Right ventricle myocardium superior (tissue), 1 donor: ENCODE results near the gene ALG12. TPM values are rescaled to one million over a fixed set of nuclear protein-coding genes. Genes with fewer than 3 reads are reported as not detected.
"Not testable (repeated sequence)": the region's sequence is repeated elsewhere in the genome, so short reads cannot be mapped to it uniquely, and the experiment has no call there.

Experiments used
- ATAC-seq: fragments of 200-7000 bp; cut with Tn5 transposase; one replicate; pipeline ENCODE4 v1.9.1; 2020; ENCODE audit warnings: mild to moderate bottlenecking; ENCODE audit not compliant: poor library complexity
- DNase-seq: peaks from one replicate; pipeline ENCODE4 v3.0.0-alpha.2; 2020
- intact Hi-C: fragments of 100-400 bp; cut with DNase I; formaldehyde crosslinking; loops from one replicate; pipeline ENCODE4 v1.11.2; 2022
- total RNA-seq: library from RNA; stranded (reverse); fragmentation: NEBNext Ultra II Directional; extraction: Animal tissue kit (Norgen Biotek cat#: 25700); gene quantifications from one replicate; pipeline ENCODE4 v1.2.1, GENCODE V29; 2021
- donor health status: DM: no; HTN: yes; CAD: no; lungs with severe emphysema.

ALG12 gene
- total RNA-seq, 1 donor from 2014 or later = 13.8 TPM

DNA sequence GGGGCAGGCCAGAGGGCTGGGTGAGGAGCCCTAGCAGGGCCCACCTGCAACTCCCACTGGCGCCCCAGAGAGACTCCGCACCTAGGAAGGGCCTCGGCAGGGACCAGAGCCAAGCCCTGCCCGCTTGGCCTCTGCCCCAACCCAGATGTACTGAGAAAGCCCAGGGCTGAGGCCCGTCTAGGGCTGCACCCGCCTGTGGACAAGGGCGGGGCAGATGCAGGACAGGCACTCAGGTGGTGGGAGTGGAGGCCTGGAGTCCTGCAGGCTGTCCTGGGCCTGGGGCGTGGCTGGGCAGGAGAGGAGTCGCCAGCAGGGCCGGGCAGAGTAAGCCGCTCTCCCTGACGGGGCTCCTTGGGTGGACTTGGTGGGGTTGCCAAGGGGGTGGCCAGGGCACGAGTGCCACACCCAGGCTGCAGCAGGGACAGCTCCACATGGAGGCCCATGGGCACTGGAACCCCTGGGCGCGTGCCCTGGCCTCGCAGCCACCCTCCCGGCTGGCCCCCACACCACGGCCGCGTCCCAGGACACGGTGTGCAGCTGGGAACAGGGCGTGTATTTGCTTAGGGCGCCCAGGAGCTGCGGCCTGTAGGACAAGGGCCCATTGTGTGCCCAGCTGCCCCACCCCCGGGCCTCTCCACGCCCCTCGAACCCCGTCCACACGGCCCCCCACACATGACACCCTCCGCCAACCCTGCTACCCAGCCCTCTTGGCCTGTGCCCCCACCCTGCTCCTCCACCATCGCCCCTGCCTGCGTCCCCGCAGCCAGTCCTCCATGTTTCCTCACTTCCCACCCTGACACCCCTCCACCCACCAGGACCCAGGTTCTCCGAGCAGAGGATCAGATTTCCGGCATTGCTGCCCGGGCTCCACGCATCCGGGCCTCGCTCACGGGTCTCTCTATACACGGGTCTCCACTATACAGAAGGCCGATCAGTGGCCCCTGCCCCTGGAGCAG, 31.0 kb upstream of the ALG12 start:
- peak; percentile 59 for ATAC-seq
- intact Hi-C loops = no loop called here
- DNase-seq = no peak

DNA sequence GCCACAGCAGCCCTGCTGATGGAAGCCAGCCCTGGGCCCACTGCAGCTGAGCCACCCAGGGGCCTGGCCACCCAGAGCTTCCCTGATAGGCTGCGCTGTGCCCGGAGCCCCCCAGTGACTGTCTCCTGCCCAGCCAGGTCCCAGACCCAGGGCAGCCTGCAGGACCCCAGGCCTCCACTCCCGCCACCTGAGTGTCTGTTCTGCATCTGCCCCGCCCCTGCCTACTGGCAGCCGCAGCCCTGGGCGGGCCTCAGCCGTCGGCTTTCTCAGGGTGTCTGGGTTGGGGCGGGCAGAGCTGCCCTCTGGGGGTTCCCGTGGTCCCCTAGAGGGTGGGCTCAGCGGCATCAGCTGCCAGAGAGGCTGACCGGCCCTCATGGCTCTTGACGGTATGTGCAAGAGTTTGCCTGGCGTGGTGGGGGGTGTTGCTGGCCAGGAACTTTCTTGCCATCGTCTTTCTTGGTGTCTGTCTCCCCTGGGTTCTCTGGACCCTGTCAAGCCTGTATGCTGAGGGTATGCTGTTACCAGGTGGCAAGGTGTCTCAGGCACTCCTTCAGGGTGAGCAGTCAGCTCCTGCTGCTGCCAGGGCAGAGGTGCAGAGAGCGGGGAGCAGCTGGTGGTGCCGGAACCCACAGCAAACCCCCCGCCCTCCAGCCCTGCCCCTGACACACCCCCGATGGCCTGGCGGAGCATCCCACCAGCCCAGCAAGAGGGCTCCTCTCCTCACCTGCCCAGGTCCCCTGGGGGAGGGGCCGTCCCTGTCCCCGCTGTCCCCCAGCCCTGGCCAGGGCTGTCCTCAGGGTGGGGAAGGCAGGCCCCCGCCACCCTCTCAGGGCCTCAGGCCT, 30.1 kb upstream of the ALG12 start:
- no peak for DNase-seq
- ATAC-seq = no peak
- intact Hi-C loops = no loop called here

- intact Hi-C loops = no loop called here
- no peak for ATAC-seq
- no peak for DNase-seq
Measured at GRCh38 chr22:49947296-49947622, 29.0 kb upstream of the ALG12 start.

GRCh38 chr22:49946612-49947295, 28.5 kb upstream of the ALG12 start:
- intact Hi-C loops = no loop called here
- DNase-seq (no peak), ATAC-seq (no peak)

DNA sequence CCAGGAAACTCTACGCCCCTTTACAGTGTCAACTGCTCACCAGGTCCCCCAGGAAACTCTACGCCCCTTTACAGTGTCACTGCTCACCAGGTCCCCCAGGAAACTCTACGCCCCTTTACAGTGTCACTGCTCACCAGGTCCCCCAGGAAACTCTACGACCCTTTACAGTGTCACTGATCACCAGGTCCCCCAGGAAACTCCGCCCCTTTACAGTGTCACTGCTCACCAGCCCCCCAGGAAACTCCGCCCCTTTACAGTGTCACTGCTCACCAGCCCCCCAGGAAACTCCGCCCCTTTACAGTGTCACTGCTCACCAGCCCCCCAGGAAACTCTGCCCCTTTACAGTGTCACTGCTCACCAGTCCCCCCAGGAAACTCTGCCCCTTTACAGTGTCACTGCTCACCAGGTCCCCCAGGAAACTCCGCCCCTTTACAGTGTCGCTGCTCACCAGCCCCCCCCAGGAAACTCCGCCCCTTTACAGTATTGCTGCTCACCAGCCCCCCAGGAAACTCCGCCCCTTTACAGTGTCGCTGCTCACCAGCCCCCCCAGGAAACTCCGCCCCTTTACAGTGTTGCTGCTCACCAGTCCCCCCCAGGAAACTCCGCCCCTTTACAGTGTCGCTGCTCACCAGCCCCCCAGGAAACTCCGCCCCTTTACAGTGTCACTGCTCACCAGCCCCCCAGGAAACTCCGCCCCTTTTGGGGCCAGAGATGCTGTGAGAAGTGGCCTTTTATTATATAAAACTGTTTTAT, 27.0 kb upstream of the ALG12 start:
- intact Hi-C loops = not testable (repeated sequence)

DNA sequence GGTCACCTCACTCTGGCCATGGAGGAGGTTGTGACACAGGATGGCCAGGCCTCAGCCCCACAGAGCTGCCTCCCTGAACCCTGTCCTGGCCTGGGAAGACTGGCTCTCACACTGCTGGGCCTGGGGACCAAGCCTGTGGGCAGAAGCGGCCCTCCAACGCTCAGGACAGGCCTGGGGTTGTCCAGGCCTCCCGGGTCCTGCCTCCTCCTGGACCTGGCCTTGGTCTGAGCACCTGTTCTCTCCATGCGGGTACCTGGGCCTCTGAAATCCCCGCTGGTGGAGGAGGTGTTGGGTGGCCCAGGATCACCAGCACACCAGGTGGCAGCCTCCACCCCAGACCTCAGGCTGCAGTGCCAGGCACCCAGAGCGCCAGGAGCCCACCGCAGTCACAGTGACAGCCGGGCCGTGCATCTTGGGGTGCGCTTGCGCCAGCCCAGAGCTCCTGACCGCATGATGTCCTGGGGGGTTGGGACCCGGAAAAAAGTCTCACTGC, 26.2 kb upstream of the ALG12 start:
- ATAC-seq (no peak), DNase-seq (no peak)
- intact Hi-C loops = no loop called here

More for the DNA sequence above, 27.0 kb upstream of the ALG12 start:
- DNase-seq, ATAC-seq: not testable (repeated sequence)

DNA sequence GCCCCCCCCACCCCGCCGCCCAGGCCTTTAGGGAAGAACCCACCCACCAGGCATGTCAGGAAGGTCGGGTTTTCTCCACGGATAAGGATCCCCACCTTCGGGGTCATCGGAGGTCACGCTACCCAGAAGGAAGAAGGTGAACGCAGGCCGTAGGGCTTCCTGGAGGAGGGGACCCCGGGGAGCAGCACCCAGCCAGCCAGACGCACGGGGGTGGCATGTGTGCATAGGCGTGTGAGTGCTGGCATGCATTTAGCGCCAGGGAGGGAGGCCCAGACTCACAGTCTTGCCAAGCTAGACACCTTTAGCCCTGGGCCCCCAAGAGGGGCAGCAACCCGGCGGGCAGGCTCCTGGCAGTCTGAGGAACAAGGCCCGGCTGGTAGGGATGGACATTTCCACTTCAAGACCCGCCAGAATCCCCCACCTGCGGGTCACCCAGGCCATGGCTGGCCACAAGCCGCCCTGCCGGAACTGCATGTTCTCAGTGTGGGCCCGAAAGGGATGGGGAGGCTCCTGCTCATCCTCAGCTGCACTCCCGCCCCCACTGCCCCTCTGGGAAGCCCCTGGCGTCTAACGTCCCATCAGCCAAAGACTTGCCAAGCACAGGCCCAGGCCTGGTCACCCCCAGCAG, 25.6 kb upstream of the ALG12 start:
- intact Hi-C loops = no loop called here
- ATAC-seq = no peak
- no peak for DNase-seq

DNA sequence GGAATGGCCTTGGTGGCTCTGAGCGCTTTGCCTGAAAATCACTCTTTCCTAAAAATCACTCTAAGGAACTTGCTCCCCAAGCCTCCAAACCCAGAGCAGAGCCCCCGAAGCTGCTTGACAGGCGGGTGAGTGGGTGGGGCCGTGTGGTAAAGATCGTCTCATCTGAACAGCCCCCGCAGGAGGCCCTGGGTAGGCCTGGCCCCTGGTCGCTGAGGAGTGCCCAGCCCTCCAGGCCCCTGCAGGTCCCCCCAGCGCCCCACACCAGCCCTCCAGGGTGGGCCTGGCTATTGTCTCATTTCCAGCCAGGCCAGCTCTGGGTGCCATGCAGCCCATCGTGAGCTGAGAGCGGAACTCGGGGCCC, 25.1 kb upstream of the ALG12 start:
- intact Hi-C loops = no loop called here
- ATAC-seq (no peak), DNase-seq (no peak)

- DNase-seq (no peak), ATAC-seq (no peak)
- intact Hi-C loops = no loop called here
Measured at GRCh38 chr22:49942565-49943404, 24.5 kb upstream of the ALG12 start.

GRCh38 chr22:49941507-49942316, 23.5 kb upstream of the ALG12 start:
- intact Hi-C loops = no loop called here
- ATAC-seq (no peak), DNase-seq (no peak)

DNA sequence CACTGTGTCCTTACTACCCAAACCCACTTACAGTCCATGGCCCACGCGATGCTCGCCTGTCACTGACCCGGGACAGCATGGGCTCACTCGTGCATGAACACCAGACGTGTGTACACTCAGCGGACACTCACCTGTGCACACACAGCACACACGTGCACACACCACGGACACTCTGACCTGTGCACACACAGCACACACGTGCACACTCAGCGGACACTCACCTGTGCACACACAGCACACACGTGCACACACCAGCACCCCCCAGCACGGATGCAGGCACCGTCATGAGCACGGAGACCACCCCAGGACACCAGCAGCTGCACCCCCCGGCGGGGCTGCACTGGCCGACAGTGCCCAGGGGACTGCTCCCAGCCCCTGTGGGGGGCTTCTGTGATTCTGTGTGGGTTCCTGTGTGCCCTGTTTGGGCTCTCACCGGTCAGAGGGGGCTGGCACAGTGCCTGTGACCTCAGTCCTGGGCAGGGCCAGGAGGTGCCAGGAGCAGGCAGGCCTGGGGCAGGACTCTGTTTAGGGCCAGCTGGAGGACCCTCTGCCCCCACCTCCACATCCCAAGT, 20.4 kb upstream of the ALG12 start:
- no peak for DNase-seq
- ATAC-seq = no peak
- intact Hi-C loops = no loop called here

- intact Hi-C loops = no loop called here
- no peak for ATAC-seq
Measured at GRCh38 chr22:49937758-49938564, 19.7 kb upstream of the ALG12 start.

GRCh38 chr22:49936973-49937757, 18.9 kb upstream of the ALG12 start:
- intact Hi-C loops = no loop called here
- DNase-seq = peak; percentile 73
- peak; percentile 44 for ATAC-seq

More at GRCh38 chr22:49937758-49938564, 19.7 kb upstream of the ALG12 start:
- DNase-seq = peak; percentile 72
